ENCODE results near the gene TOP2A. TPM values are rescaled to one million over a fixed set of nuclear protein-coding genes. Genes with fewer than 3 reads are reported as not detected.

Gene TOP2A
- polyA plus RNA-seq, 1 donor from 2014 or later = 7.8 TPM

- Histone ChIP-seq H3K4me3 (ENCODE audit: low read length) (no peak overlapping the region), H2AFZ (ENCODE audit: low read depth, low read length) (no peak overlapping the region), H3K79me2 (replicated peaks; ENCODE audit: insufficient read depth, low read length) (no peaks in the 10 kb centered on the region), H3K36me3 (ENCODE audit: insufficient read depth, low read length) (no peaks in the 10 kb centered on the region), H4K20me1 (ENCODE audit: insufficient read depth) (no peaks in the 10 kb centered on the region), H3K9me2 (ENCODE audit: insufficient read depth, low read length) (no peaks in the 10 kb centered on the region), H3K9me3 (ENCODE audit: low read length) (no peaks in the 10 kb centered on the region), H3K27ac (ENCODE audit: low read length) (no peak overlapping the region), H3K27me3 (ENCODE audit: insufficient read depth, low read depth, low read length) (no peaks in the 10 kb centered on the region), H3K9ac (ENCODE audit: low read length) (no peak overlapping the region), H3F3A (ENCODE audit: insufficient read depth, low read length, poor library complexity, severe bottlenecking) (no peaks in the 10 kb centered on the region), H3K4me2 (ENCODE audit: low read length) (no peak overlapping the region)
- TF ChIP-seq REST (IDR thresholded peaks at IDR 0.05; ENCODE audit: borderline replicate concordance) (no peak), MXI1 (conservative IDR thresholded peaks at IDR 0.05; ENCODE audit: poor library complexity, severe bottlenecking) (no peak), CTCF (IDR thresholded peaks at IDR 0.05; ENCODE audit: poor library complexity, severe bottlenecking) (no peak), TAF1 (IDR thresholded peaks at IDR 0.05; ENCODE audit: low read depth) (no peak), POLR2AphosphoS5 (IDR thresholded peaks at IDR 0.05) (no peak), EZH2 (IDR thresholded peaks at IDR 0.05; ENCODE audit: borderline replicate concordance, insufficient read depth, low read length, poor library complexity, severe bottlenecking) (no peak), EP300 (conservative IDR thresholded peaks at IDR 0.05; ENCODE audit: poor library complexity, severe bottlenecking) (no peak), SMC3 (conservative IDR thresholded peaks at IDR 0.05; ENCODE audit: poor library complexity) (no peak), RAD21 (conservative IDR thresholded peaks at IDR 0.05) (no peak)
Observed at GRCh38 chr17:40433551-40434415, 16.1 kb upstream of the TOP2A start.

GRCh38 chr17:40432864-40433528, 15.3 kb upstream of the TOP2A start:
- no peak overlapping the region for H3K27ac ChIP-seq (ENCODE audit: low read length)
- H3K79me2 ChIP-seq (replicated peaks; ENCODE audit: insufficient read depth, low read length) = no peaks in the 10 kb centered on the region
- H3F3A ChIP-seq (ENCODE audit: insufficient read depth, low read length, poor library complexity, severe bottlenecking) = no peaks in the 10 kb centered on the region
- no peaks in the 10 kb centered on the region for H4K20me1 ChIP-seq (ENCODE audit: insufficient read depth)
- no peaks in the 10 kb centered on the region for H3K9me3 ChIP-seq (ENCODE audit: low read length)
- no peaks in the 10 kb centered on the region for H3K27me3 ChIP-seq (ENCODE audit: insufficient read depth, low read depth, low read length)
- H3K9me2 ChIP-seq (ENCODE audit: insufficient read depth, low read length) = no peaks in the 10 kb centered on the region
- no peaks in the 10 kb centered on the region for H3K36me3 ChIP-seq (ENCODE audit: insufficient read depth, low read length)
- no peak overlapping the region for H3K4me2 ChIP-seq (ENCODE audit: low read length)
- no peak overlapping the region for H3K4me3 ChIP-seq (ENCODE audit: low read length)
- no peak overlapping the region for H2AFZ ChIP-seq (ENCODE audit: low read depth, low read length)
- H3K9ac ChIP-seq (ENCODE audit: low read length) = no peak overlapping the region
- no peak for TF ChIP-seq RAD21 (conservative IDR thresholded peaks at IDR 0.05)
- no peak for TF ChIP-seq REST (IDR thresholded peaks at IDR 0.05; ENCODE audit: borderline replicate concordance)
- TF ChIP-seq SMC3 (conservative IDR thresholded peaks at IDR 0.05; ENCODE audit: poor library complexity) = no peak
- no peak for TF ChIP-seq TAF1 (IDR thresholded peaks at IDR 0.05; ENCODE audit: low read depth)

Data from neural cell (in vitro differentiated cells).